K562 (cell line): ENCODE results near the gene BRICD5. TPM values are rescaled to one million over a fixed set of nuclear protein-coding genes. Genes with fewer than 3 reads are reported as not detected.

Experiments used
- CBFA2T2 ChIP-seq: fragments of 450-650 bp; conservative IDR thresholded peaks from 2 replicates; pipeline ENCODE4 v1.6.1; 2017; ENCODE audit warnings: mild to moderate bottlenecking
- CBFA2T3 ChIP-seq: fragments of 450-650 bp; IDR thresholded peaks from 2 replicates; pipeline ENCODE4 v1.6.1; 2017
- GABPB2 ChIP-seq: fragments of 250-450 bp; sonication (Bioruptor Pico); conservative IDR thresholded peaks from 2 replicates; pipeline ENCODE4 v1.5.1; 2021; ENCODE audit warnings: mild to moderate bottlenecking
- MIER1 ChIP-seq: fragments of 450-650 bp; IDR thresholded peaks from 2 replicates; pipeline ENCODE4 v1.6.1; 2016; ENCODE audit warnings: antibody characterized with exemption, mild to moderate bottlenecking, low read depth
- MTA1 ChIP-seq: fragments of 450-650 bp; IDR thresholded peaks from 2 replicates; pipeline ENCODE4 v1.6.1; 2017; ENCODE audit warnings: borderline replicate concordance
- PCBP1 ChIP-seq: fragments of 200-400 bp; formaldehyde crosslinking; IDR thresholded peaks from 2 replicates; pipeline ENCODE4 v1.6.1; 2018; ENCODE audit warnings: mild to moderate bottlenecking, low read depth, low read length; ENCODE audit not compliant: poor library complexity, severe bottlenecking
- RBM22 ChIP-seq: fragments of 200-400 bp; formaldehyde crosslinking; IDR thresholded peaks from 2 replicates; pipeline ENCODE4 v1.6.1; 2018; ENCODE audit warnings: low read length, low read depth; ENCODE audit not compliant: poor library complexity, severe bottlenecking
- RUNX1 ChIP-seq: sonication (generic); IDR thresholded peaks from 2 replicates; pipeline ENCODE4 v1.6.1; 2016; ENCODE audit warnings: antibody characterized with exemption, low read depth
- SAFB2 ChIP-seq: fragments of 200-400 bp; formaldehyde crosslinking; IDR thresholded peaks from 2 replicates; pipeline ENCODE4 v1.6.1; 2018; ENCODE audit warnings: borderline replicate concordance, low read length, low read depth, moderate library complexity; ENCODE audit not compliant: severe bottlenecking
- SRSF7 ChIP-seq: fragments of 200-400 bp; formaldehyde crosslinking; optimal IDR thresholded peaks from 2 replicates; pipeline ENCODE3; 2017; ENCODE audit warnings: mild to moderate bottlenecking, low read depth, low read length
- TCF3 ChIP-seq: sonication (generic); formaldehyde crosslinking; IDR thresholded peaks from 2 replicates; pipeline ENCODE4 v1.4.0; 2020; ENCODE audit warnings: mild to moderate bottlenecking, missing genetic modification reagents
- ZNF175 ChIP-seq: fragments of 200-800 bp; sonication (Bioruptor generic); IDR thresholded peaks from 2 replicates; pipeline ENCODE4 v1.6.1; 2016; ENCODE audit warnings: low read depth, mild to moderate bottlenecking, missing genetic modification characterization, missing compliant biosample characterization
- ZNF444 ChIP-seq: fragments of 250-450 bp; sonication (Bioruptor Pico); IDR thresholded peaks from 2 replicates; pipeline ENCODE4 v1.4.0; 2020; ENCODE audit warnings: mild to moderate bottlenecking, moderate library complexity
- ZNF778 ChIP-seq: fragments of 450-650 bp; formaldehyde crosslinking; IDR thresholded peaks from 2 replicates; pipeline ENCODE4 v1.4.0; 2020; ENCODE audit warnings: mild to moderate bottlenecking, moderate library complexity
- polyA plus RNA-seq, 8 experiments: library from polyadenylated mRNA; depleted of rRNA in 4 of 8; stranded (reverse) in 5 of 8; unstranded in 3 of 8; fragments of >200 nt; fragmentation: Nextera tagmentation in 2 of 8; fragmentation: Illumina TruSeq in 1 of 8; extraction: Ambion mirVana in 2 of 8; extraction: Trizol in 1 of 8; gene quantifications; 2 replicates each; pipeline versions ENCODE4 v1.2.1 to v1.2.3, GENCODE V29; 2011 to 2014; ENCODE audit warnings: inconsistent platforms in 1 of 8, missing spikeins in 1 of 8
- total RNA-seq, 7 experiments: library from RNA; depleted of rRNA in 6 of 7; stranded (reverse); fragments of >200 nt in 6 of 7; fragmentation: Illumina TruSeq in 2 of 7; extraction: Trizol in 2 of 7; gene quantifications; 2 replicates each; pipeline versions ENCODE4 v1.2.1 to v1.2.3, GENCODE V29; 2011 to 2021; ENCODE audit warnings: low replicate concordance in 1 of 7
- TF ChIP-seq, protein P1 (sequence below): fragments of 450-650 bp; conservative IDR thresholded peaks from 2 replicates; pipeline ENCODE4 v1.6.1; 2016; ENCODE audit warnings: missing genetic modification characterization, low read depth, mild to moderate bottlenecking, missing compliant biosample characterization, moderate library complexity
- TF ChIP-seq, protein P2 (sequence below): fragments of 450-650 bp; IDR thresholded peaks from 2 replicates; pipeline ENCODE4 v1.6.1; 2018; ENCODE audit not compliant: partially characterized antibody
- TF ChIP-seq, protein P3 (sequence below): fragments of 450-650 bp; formaldehyde crosslinking; IDR thresholded peaks from 2 replicates; pipeline ENCODE4 v1.4.0; 2022; ENCODE audit warnings: mild to moderate bottlenecking, moderate library complexity
- TF ChIP-seq, protein P4 (sequence below): fragments of 450-650 bp; formaldehyde crosslinking; IDR thresholded peaks from 2 replicates; pipeline ENCODE4 v1.4.0; 2020; ENCODE audit warnings: mild to moderate bottlenecking, moderate library complexity
- TF ChIP-seq, protein P5 (sequence below): fragments of 250-450 bp; sonication (Bioruptor Pico); IDR thresholded peaks from 2 replicates; pipeline ENCODE4 v1.5.1; 2021; ENCODE audit warnings: mild to moderate bottlenecking

Gene BRICD5
- total and polyA plus RNA-seq, 9 of the 15 experiments (the other 6 are each of a cell fraction or from before 2014, with no cell fraction given) = 0.24 to 15.1 (median 2.4) TPM; not detected in 1

DNA sequence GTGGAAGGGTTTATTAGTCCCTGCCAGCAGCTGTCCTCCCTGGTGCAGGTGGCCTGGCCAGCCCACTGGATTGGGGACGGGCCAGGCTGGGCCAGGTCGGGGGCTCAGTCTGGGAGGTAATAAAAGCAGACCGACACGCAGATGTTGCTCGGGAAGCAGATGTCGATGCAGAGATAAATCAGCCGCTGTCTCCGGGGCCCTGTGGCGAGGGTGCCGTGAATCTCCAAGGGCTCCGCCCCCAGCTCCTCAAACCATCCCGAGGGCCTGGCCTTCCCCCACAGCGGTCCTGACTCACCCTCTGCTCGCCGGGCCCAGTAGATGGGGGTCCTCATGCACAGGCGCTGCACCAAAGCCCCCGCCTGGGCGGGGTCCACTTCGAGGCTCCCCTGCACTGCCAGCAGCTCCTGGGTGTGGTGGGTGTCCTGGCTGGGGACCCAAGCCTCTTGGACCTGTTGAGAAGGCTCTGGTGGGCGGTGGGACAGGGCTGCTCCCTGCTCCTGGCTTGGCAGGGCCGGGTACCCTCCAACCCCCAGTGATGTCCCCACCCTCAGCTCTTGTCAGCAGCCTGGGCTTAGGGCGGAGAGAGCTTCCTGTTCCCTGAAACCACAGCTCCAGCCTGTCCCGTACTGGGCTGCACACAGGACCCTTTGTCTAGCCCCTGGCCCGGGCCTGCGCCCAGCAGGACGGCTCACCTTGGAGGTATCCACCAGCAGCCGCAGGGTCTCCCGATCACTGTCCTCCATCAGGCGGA, 1.2 kb downstream of the BRICD5 start (continued):
- no peak for TF ChIP-seq MTA1
- no peak for TF ChIP-seq ZNF175 (CRISPR knock-in tag)
- no peak for TF ChIP-seq ZNF778 (CRISPR knock-in tag)
- TF ChIP-seq, protein P1, sequence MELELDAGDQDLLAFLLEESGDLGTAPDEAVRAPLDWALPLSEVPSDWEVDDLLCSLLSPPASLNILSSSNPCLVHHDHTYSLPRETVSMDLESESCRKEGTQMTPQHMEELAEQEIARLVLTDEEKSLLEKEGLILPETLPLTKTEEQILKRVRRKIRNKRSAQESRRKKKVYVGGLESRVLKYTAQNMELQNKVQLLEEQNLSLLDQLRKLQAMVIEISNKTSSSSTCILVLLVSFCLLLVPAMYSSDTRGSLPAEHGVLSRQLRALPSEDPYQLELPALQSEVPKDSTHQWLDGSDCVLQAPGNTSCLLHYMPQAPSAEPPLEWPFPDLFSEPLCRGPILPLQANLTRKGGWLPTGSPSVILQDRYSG (tag) = no peak
- TF ChIP-seq ZNF444 (CRISPR knock-in tag) = no peak
- TF ChIP-seq, protein P2, sequence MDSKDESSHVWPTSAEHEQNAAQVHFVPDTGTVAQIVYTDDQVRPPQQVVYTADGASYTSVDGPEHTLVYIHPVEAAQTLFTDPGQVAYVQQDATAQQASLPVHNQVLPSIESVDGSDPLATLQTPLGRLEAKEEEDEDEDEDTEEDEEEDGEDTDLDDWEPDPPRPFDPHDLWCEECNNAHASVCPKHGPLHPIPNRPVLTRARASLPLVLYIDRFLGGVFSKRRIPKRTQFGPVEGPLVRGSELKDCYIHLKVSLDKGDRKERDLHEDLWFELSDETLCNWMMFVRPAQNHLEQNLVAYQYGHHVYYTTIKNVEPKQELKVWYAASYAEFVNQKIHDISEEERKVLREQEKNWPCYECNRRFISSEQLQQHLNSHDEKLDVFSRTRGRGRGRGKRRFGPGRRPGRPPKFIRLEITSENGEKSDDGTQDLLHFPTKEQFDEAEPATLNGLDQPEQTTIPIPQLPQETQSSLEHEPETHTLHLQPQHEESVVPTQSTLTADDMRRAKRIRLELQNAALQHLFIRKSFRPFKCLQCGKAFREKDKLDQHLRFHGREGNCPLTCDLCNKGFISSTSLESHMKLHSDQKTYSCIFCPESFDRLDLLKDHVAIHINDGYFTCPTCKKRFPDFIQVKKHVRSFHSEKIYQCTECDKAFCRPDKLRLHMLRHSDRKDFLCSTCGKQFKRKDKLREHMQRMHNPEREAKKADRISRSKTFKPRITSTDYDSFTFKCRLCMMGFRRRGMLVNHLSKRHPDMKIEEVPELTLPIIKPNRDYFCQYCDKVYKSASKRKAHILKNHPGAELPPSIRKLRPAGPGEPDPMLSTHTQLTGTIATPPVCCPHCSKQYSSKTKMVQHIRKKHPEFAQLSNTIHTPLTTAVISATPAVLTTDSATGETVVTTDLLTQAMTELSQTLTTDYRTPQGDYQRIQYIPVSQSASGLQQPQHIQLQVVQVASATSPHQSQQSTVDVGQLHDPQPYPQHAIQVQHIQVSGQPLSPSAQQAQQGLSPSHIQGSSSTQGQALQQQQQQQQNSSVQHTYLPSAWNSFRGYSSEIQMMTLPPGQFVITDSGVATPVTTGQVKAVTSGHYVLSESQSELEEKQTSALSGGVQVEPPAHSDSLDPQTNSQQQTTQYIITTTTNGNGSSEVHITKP = no peak
- TF ChIP-seq, protein P3, sequence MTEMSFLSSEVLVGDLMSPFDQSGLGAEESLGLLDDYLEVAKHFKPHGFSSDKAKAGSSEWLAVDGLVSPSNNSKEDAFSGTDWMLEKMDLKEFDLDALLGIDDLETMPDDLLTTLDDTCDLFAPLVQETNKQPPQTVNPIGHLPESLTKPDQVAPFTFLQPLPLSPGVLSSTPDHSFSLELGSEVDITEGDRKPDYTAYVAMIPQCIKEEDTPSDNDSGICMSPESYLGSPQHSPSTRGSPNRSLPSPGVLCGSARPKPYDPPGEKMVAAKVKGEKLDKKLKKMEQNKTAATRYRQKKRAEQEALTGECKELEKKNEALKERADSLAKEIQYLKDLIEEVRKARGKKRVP (CRISPR knock-in tag) = no peak
- TF ChIP-seq, protein P4, sequence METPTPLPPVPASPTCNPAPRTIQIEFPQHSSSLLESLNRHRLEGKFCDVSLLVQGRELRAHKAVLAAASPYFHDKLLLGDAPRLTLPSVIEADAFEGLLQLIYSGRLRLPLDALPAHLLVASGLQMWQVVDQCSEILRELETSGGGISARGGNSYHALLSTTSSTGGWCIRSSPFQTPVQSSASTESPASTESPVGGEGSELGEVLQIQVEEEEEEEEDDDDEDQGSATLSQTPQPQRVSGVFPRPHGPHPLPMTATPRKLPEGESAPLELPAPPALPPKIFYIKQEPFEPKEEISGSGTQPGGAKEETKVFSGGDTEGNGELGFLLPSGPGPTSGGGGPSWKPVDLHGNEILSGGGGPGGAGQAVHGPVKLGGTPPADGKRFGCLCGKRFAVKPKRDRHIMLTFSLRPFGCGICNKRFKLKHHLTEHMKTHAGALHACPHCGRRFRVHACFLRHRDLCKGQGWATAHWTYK (CRISPR knock-in tag) = no peak
- TF ChIP-seq SAFB2 = no peak
- TF ChIP-seq, protein P5, sequence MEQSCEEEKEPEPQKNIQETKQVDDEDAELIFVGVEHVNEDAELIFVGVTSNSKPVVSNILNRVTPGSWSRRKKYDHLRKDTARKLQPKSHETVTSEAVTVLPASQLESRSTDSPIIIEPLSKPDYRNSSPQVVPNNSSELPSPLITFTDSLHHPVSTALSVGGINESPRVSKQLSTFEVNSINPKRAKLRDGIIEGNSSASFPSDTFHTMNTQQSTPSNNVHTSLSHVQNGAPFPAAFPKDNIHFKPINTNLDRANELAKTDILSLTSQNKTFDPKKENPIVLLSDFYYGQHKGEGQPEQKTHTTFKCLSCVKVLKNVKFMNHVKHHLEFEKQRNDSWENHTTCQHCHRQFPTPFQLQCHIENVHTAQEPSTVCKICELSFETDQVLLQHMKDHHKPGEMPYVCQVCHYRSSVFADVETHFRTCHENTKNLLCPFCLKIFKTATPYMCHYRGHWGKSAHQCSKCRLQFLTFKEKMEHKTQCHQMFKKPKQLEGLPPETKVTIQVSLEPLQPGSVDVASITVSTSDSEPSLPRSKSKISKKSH (CRISPR knock-in tag) = no peak
- TF ChIP-seq GABPB2 = no peak
- peak; percentile 67 for TF ChIP-seq CBFA2T3
- TF ChIP-seq RBM22 = peak; percentile 24
- TF ChIP-seq CBFA2T2 = peak; percentile 66
- TF ChIP-seq MIER1 = no peak
- TF ChIP-seq PCBP1 = no peak
- no peak for TF ChIP-seq SRSF7
- peak; percentile 35; the same call in 1 of the 2 replicates for TF ChIP-seq TCF3
- TF ChIP-seq RUNX1 = no peak
